Stimulated activated CD8-positive, alpha-beta memory T cell treated with anti-CD3 and anti-CD28 coated beads, Interleukin-7, amount 100 ng/mL, for 48 hours (primary cell): ENCODE measurements around the gene CACNB4.

Source experiments
- DNase-seq, 2 donors: peaks; one replicate each; pipeline ENCODE4 v3.0.0-alpha.2; 2020; ENCODE audit warnings: low read depth in 1 of 2; ENCODE audit errors: extremely low read depth in 1 of 2

Gene CACNB4

GRCh38 chr2:151978709-151979108 lies 120.1 kb downstream of the CACNB4 start:
- no peak for DNase-seq

GRCh38 chr2:151977631-151978030 lies 121.2 kb downstream of the CACNB4 start:
- DNase-seq, result no peak

- DNase-seq, result peak; percentile 6 to 23
These were observed 121.9 kb downstream of the CACNB4 start for GRCh38 chr2:151976945-151977353.

- no peak for DNase-seq
These were observed 123.1 kb downstream of the CACNB4 start for GRCh38 chr2:151975460-151976414.

GRCh38 chr2:151974988-151975387 lies 123.9 kb downstream of the CACNB4 start:
- no peak for DNase-seq

- no peak for DNase-seq
These were observed 125.0 kb downstream of the CACNB4 start for GRCh38 chr2:151973901-151974199.

- DNase-seq, result no peak
These were observed 125.6 kb downstream of the CACNB4 start for GRCh38 chr2:151973013-151973900.

- DNase-seq, result no peak
These were observed 126.4 kb downstream of the CACNB4 start for GRCh38 chr2:151972241-151973012.

GRCh38 chr2:151971301-151972051 lies 127.4 kb downstream of the CACNB4 start:
- no peak for DNase-seq

GRCh38 chr2:151968770-151969470 lies 129.9 kb downstream of the CACNB4 start:
- no peak for DNase-seq

GRCh38 chr2:151967829-151968722 lies 130.8 kb downstream of the CACNB4 start:
- no peak for DNase-seq

- no peak for DNase-seq
These were observed 133.0 kb downstream of the CACNB4 start for GRCh38 chr2:151965884-151966283.

- no peak for DNase-seq
These were observed 137.3 kb downstream of the CACNB4 start for GRCh38 chr2:151961558-151961957.

- no peak for DNase-seq
These were observed 139.6 kb downstream of the CACNB4 start for GRCh38 chr2:151959238-151959637.

- no peak for DNase-seq
These were observed 145.4 kb downstream of the CACNB4 start for GRCh38 chr2:151953467-151953866.

GRCh38 chr2:151952691-151953456 lies 146.0 kb downstream of the CACNB4 start:
- no peak for DNase-seq

- no peak for DNase-seq
These were observed 151.1 kb downstream of the CACNB4 start for GRCh38 chr2:151947813-151948165.
